Prostate gland (tissue), 2 donors: ENCODE measurements around the gene RPS6KA2. TPM values are rescaled to one million over a fixed set of nuclear protein-coding genes. Genes with fewer than 3 reads are reported as not detected.

Source experiments
- DNase-seq: peaks from one replicate; pipeline ENCODE4 v3.0.0-alpha.2; 2019; ENCODE audit warnings: low spot score
- H3K27ac ChIP-seq, 2 donors: fragments of 200-600 bp; sonication (generic); 2 replicates each; pipeline ENCODE4 v1.5.1; 2017 to 2019
- H3K27me3 ChIP-seq: fragments of 200-600 bp; sonication (generic); replicated peaks from 2 replicates; pipeline ENCODE4 v1.5.1; 2019; ENCODE audit not compliant: insufficient read depth
- H3K36me3 ChIP-seq, 2 donors: fragments of 200-600 bp; sonication (generic); 1 replicate in 1 of 2; 2 replicates in 1 of 2; pipeline versions ENCODE4 v1.5.1 to v1.8.1; 2017 to 2019
- H3K4me1 ChIP-seq: fragments of 200-600 bp; sonication (generic); replicated peaks from 2 replicates; pipeline ENCODE4 v1.5.1; 2019
- H3K4me3 ChIP-seq, 2 donors: fragments of 200-600 bp; sonication (generic); 2 replicates each; pipeline ENCODE4 v1.5.1; 2017 to 2019
- H3K9me3 ChIP-seq: fragments of 200-600 bp; sonication (generic); 2 replicates; pipeline ENCODE4 v1.5.1; 2017
- CTCF ChIP-seq, 4 experiments: fragments of 200-600 bp in 2 of 4; fragments of 450-650 bp in 2 of 4; sonication (generic) in 2 of 4; IDR thresholded peaks; 1 replicate in 3 of 4; 2 replicates in 1 of 4; pipeline ENCODE4 v1.5.1; 2016 to 2019; ENCODE audit warnings: antibody characterized with exemption in 4 of 4, mild to moderate bottlenecking in 2 of 4, moderate library complexity in 2 of 4
- POLR2A ChIP-seq: fragments of 450-650 bp; IDR thresholded peaks from one replicate; pipeline ENCODE4 v1.6.1; 2016; ENCODE audit warnings: antibody characterized with exemption, mild to moderate bottlenecking
- POLR2AphosphoS5 ChIP-seq: sonication (generic); formaldehyde crosslinking; IDR thresholded peaks from one replicate; pipeline ENCODE4 v1.6.1; 2017; ENCODE audit warnings: antibody characterized with exemption
- WGBS: methylation state at CpG from one replicate; pipeline ENCODE4 v1.1.5; 2018; 5-methylcytosine and 5-hydroxymethylcytosine counted together
- intact Hi-C: fragments of 100-400 bp; cut with DNase I; formaldehyde crosslinking; loops from one replicate; pipeline ENCODE4 v1.14.2; 2022
- total RNA-seq, 2 donors: library from RNA; depleted of rRNA; stranded (reverse); fragments of >200 nt; gene quantifications; one replicate each; pipeline ENCODE4 v1.1.0, GENCODE V29; 2016

RPS6KA2 gene
- 10 to 100 TPM; 32.2 to 44.3 TPM for total RNA-seq

GRCh38 chr6:166627033-166627874 lies at the start of gene RPS6KA2:
Gene RPS6KA2 (minus strand): TSS chr6:166627251. CDS start chr6:166627019, 232 bp downstream.
- under 1% methylated on average over 65 of the region's 87 CpGs for WGBS
- TF ChIP-seq POLR2AphosphoS5, result peak; percentile 89
- TF ChIP-seq POLR2A, result peak; percentile 88
- TF ChIP-seq CTCF (IDR thresholded peaks at IDR 0.05), result peak in 3 of 4 experiments; percentile 20 to 61 (median 29)
- Histone ChIP-seq H3K4me1 (peaks cover 9% of the 10 kb centered on the region), H3K9me3 (no peaks in the 10 kb centered on the region), H3K27ac (peak within 1 kb of the TSS; percentile 82 to 85), H3K36me3 (no peaks in the 10 kb centered on the region), H3K27me3 (no peaks in the 10 kb centered on the region), H3K4me3 (peak within 1 kb of the TSS; percentile 81 to 96)
- peak; percentile 100 for DNase-seq
- intact Hi-C loops, result loop anchor here (5.0 to 10.0 kb wide), 3 partner anchors 70 to 245 kb away; partner anchors contain the start of gene MPC1

GRCh38 chr6:166676270-166676860 lies 49.3 kb upstream of the RPS6KA2 start:
- Histone ChIP-seq H3K27me3 (no peaks in the 10 kb centered on the region), H3K4me3 (no peak overlapping the region), H3K4me1 (no peaks in the 10 kb centered on the region), H3K27ac (no peak overlapping the region), H3K36me3 (no peaks in the 10 kb centered on the region), H3K9me3 (no peaks in the 10 kb centered on the region)
- WGBS, result 96% methylated on average over 14 of the region's 14 CpGs
- DNase-seq, result no peak
- intact Hi-C loops, result no loop called here
- TF ChIP-seq POLR2A (no peak), CTCF (IDR thresholded peaks at IDR 0.05) (no peak), POLR2AphosphoS5 (no peak)

GRCh38 chr6:166675736-166676135 lies 48.7 kb upstream of the RPS6KA2 start:
- Histone ChIP-seq H3K9me3 (no peaks in the 10 kb centered on the region), H3K4me3 (no peak overlapping the region), H3K27ac (no peak overlapping the region), H3K4me1 (no peaks in the 10 kb centered on the region), H3K27me3 (no peaks in the 10 kb centered on the region), H3K36me3 (no peaks in the 10 kb centered on the region)
- WGBS, result 65% methylated on average over 9 of the region's 9 CpGs
- TF ChIP-seq CTCF (IDR thresholded peaks at IDR 0.05) (no peak), POLR2AphosphoS5 (no peak), POLR2A (no peak)
- no peak for DNase-seq
- intact Hi-C loops, result no loop called here

GRCh38 chr6:166673309-166673708 lies 46.3 kb upstream of the RPS6KA2 start:
- 88% methylated on average over 6 of the region's 6 CpGs for WGBS
- Histone ChIP-seq H3K9me3 (no peaks in the 10 kb centered on the region), H3K36me3 (no peaks in the 10 kb centered on the region), H3K27ac (no peak overlapping the region), H3K27me3 (no peaks in the 10 kb centered on the region), H3K4me3 (no peak overlapping the region), H3K4me1 (no peaks in the 10 kb centered on the region)
- TF ChIP-seq POLR2AphosphoS5 (no peak), POLR2A (no peak), CTCF (IDR thresholded peaks at IDR 0.05) (no peak)
- intact Hi-C loops, result no loop called here
- no peak for DNase-seq
